ENCODE measurements around the gene SH2B2.
"Not testable (repeated sequence)": the region's sequence is repeated elsewhere in the genome, so short reads cannot be mapped to it uniquely, and the experiment has no call there.

Gene SH2B2

DNA sequence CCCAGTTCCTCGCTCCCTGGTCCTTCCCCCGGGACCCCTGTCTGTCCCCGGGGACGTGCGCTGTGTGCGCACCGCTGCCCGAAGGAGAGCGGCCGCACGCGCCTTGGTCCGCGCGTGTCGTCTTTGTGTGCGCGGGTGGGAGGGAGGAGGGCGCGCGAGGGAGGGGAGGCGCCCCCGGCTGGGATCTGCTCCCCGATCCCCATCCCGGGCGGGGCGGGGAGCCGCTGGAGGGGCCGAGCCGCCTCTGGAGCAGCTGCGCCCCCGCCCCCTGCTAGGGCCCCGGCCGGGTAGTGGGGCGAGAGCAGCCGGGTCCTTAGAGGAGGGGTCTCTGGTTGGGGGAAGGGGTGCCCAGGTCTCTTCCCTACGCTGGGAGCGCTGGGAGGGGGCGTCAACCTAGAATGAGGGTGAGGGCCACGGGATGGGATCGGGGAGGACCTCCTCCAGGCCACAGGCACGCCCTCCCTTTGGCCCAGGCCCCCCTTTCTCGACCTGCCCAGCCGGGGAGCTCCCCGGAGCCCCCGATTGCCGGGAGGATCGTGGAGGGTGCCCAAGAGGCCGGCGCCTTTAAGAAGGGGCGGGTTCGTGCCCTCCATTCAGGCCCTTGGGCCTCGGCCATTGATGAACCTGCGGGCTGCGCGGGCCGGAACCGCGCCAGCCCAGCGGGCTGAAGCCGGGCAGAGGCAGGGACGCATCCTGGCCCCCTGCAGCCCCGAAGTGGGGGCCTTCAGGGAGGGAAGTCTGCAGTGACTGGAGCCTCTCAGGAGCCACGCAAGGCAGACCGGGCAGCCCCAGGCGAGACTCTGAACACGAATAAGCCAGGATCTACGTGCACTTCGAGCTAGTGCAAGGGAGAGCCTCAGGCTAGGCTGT lies 678 bp downstream of the SH2B2 start:
- DNase-seq, result no peak

DNA sequence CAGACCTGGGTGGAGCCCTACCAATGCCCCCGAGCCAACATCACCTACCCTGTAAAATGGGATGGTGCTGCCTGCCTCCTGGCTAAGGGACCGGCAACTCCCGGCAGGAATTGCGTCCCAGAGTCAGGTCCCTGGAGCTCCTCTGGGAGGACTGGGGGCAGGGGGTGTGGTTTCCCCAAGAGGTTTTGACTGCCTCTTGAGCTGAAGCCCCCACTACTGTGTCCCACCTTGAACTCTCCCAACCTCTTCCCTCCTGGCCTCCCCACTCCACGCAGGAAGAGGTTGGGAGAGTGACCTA lies 1.3 kb downstream of the SH2B2 start:
- DNase-seq, result no peak

DNA sequence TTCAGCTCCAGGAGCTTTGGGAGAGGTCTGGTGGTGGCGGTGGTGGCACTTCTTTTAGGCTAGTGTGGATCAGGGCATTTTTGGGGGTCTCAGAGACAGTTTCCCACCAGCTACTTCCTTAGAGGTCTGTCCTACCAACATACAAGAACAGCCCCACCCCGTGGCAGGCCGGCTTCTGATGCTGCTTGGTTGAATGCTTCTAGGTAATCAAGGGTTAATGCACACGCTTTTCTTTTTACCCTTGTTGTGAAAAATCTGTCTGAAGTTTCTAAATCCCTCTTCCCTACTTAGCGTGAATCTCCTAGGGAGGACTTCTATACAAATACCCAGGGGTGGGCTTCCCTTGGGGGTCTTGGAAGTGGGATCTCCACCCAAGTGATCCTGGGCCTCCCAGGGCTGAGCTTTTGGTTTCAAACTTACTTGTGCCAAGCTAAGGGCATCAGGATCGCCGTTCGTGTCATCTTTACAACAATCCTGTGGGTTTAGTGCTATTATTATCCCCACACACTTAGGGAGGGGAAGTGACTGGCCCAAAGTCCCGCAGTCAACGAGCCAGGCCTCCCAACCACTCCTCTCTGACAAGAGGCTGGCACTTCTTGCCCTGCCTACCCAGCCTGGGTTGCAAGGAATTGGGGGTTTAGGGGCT lies 1.7 kb downstream of the SH2B2 start:
- DNase-seq, result no peak

- no peak for DNase-seq
Observed at GRCh38 chr7:102289057-102289456, 2.4 kb downstream of the SH2B2 start.

GRCh38 chr7:102291056-102291915 lies 4.6 kb downstream of the SH2B2 start:
- DNase-seq, result no peak

- DNase-seq, result no peak
Observed at GRCh38 chr7:102291916-102292267, 5.2 kb downstream of the SH2B2 start.

- no peak for DNase-seq
Observed at GRCh38 chr7:102292813-102293798, 6.4 kb downstream of the SH2B2 start.

DNA sequence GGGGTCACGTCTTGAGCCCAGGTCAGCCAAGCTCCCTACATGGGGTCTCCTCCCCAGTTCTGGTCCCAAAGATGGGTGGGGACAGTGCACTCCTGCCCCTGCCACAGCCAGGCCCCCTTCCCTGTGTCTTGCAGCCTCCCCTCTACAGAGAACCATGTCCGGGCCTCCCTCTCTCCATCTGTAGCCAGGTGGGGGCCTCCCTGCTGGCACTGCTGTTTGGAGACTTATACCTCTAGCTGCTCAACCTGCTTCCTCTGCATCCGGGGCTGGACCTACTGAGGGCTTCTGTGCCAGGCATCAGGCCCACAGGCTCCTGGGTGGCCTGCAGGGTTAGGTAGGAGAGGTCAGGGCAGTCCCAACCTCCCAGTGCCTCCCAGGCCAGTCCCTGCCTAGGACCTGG lies 7.9 kb downstream of the SH2B2 start:
- DNase-seq, result no peak

DNA sequence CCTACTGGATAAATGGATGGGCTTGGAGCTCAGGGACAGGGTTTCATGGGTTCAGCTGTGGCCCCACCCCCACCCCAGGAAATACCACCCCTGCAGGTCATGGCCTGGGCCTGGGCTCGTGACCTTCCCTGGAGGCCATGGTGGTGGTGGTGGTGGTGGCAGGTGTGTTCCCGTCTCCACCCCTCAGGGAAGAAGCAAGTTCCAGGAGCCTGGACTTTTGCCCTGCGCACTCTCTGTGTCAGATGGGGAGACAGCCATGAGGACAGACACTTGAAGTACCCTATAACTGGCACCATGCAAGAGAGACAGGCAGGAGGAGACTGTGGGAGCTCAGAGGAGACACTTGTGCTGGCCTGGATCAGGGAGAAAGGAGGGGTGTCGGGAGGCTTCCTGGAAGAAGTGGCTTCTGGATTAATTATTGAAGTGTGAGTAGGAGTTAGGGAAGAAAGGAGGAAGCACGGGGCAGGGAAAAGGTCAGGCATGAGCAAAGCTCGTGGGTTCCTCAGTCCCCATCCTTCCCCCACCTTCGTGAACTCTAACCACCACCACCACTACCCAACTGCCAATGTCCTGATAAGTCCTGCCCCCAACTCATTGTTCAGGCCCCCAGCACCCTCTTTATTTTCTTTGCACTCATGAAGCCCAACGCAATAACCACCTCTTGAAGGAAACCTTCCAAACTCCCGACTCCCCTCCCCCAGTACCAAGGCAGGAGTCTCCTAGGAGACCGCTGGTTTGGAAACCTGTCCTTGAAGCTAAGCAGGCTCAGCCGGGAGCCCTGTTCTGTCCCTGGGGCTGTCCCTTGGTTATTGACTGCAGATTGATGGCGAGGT lies 8.9 kb downstream of the SH2B2 start:
- DNase-seq, result no peak

GRCh38 chr7:102296179-102296438 lies 9.4 kb downstream of the SH2B2 start:
- DNase-seq, result no peak

DNA sequence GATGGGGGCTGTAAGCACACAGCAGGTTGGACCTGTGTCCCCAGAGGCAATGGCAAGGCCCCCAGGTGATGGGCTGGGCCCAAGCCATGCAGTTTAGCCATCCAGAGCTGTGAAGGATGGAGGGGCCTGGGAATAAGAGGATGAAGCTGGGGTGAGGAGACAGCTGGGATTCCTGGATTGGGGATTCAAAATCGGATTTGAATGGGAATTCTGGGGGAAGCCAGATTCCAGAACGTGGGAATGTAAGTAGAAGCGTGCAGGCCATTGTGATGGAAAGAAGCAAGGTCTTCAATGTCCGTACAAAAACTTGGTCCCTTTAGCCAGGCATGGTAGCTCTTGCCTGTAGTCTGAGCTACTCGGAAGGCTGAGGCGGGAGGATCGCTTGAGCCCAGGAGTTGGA lies 9.8 kb downstream of the SH2B2 start:
- no peak for DNase-seq

DNA sequence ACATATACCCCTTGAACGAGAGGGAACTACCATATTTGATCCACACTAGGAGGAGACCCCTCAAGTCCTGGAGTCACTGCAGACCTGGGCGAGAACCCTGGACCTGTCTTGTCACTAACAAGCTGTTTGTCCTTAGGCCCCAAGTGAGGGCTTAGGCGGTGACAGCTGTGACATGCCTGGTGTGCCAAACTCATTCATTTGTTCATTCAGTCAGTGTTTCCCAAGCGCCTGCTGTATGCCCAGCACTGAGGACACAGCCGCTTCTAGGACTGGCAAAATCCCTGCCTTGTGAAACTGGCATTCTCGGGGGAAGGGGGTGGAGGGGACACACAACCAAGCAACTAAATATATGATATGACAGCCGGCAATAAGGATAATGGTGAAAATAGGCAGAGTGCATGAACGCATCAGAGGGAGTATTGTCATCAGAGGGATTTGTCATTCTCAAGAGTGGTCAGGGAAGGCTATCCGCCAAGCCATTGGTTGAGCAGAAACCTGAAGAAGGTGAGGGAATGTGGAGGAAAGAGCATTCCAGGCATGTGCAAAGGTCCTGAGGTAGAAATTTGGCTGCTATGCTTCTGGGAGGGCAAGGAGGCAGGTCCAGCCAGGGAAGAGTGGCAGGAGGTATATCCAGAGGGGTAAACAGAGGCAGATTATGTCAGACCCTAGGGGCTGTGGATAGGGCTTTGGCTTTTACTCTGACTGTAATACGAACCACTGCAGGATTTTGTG lies 11.0 kb downstream of the SH2B2 start:
- no peak for DNase-seq

DNA sequence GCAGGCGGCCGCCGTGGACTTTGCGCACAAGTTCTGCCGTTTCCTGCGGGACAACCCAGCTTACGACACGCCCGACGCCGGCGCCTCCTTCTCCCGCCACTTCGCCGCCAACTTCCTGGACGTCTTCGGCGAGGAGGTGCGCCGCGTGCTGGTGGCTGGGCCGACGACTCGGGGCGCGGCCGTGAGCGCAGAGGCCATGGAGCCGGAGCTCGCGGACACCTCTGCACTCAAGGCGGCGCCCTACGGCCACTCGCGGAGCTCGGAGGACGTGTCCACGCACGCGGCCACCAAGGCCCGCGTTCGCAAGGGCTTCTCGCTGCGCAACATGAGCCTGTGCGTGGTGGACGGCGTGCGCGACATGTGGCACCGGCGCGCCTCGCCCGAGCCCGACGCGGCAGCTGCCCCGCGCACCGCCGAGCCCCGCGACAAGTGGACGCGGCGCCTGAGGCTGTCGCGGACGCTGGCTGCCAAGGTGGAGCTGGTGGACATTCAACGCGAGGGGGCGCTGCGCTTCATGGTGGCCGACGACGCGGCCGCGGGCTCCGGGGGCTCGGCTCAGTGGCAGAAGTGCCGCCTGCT lies 14.1 kb downstream of the SH2B2 start:
- DNase-seq, result no peak

DNA sequence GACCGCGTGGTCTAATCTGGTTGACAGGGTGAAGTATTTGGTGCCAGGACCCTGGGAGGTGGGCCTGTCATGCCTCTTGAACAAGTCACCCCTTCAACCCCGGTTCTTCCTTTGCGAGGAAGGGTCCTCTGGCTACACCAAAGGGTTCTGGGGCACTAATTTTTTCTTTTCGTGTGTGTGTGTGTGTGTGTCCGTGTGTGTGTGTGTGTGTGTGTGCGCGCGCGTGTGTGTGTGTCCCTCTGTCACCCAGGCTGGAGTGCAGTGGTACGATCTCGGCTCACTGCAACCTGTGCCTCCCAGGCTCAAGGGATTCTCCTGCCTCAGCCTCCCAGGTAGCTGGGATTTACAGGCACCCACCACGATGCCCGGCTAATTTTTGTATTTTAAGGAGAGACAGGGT lies 14.7 kb downstream of the SH2B2 start:
- DNase-seq, result not testable (repeated sequence)

DNA sequence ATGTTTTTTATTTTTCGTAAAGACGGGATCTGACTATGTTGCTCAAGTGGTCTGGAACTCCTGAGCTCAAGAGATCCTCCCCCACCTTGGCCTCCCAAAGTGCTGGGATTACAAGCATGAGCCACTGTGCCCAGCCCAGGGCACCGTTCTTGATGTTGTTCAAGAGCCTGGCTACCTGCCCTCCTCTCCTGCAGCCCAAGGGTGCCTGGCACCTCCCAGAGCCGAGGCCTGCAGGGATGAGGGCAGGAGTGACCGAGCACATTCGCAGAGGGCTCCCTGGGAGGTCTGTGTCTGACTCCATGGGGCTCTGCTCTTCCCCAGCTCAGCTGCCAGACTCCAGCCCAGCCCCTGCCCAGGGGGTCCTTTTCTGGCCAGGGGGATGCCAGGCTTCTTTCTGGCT lies 15.4 kb downstream of the SH2B2 start:
- DNase-seq, result no peak

DNA sequence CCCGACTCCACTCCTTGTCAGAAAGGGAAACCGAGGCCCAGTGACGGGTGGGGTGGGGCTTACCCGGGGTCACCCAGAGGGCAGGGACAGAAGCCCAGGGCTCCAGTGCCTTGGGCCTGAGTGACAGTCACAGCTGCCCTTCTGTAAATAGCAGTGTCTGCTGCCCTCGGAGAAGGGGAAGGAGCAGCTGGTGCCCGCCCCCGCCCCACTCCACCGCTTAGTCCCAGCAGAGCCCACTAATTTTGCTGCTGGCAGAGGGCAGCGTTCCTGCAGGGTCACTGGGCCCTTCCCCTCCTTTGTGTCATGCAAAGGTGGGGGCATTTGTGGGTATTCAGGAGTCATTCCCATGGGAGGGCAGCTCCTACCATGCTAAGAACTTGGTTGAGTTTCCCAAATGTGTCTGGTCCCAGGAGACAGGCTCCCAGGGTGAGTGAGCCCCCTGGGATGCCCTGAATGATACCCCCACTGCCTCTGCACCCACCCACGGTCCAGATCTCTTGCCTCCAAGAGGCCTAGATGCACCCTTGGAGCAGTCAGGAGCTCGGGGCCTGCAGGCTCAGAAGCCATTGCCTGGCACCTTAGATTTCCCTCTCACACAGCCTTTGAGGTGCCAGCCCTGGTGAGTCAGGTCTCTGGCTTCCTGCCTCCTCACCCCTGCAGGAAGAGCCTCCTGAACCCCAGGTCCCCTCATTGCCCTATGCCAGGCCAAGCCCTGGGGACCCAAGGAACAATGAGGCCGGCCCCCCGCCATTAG lies 17.2 kb downstream of the SH2B2 start:
- DNase-seq, result no peak

- no peak for DNase-seq
Observed at GRCh38 chr7:102304668-102305067, 18.0 kb downstream of the SH2B2 start.

DNA sequence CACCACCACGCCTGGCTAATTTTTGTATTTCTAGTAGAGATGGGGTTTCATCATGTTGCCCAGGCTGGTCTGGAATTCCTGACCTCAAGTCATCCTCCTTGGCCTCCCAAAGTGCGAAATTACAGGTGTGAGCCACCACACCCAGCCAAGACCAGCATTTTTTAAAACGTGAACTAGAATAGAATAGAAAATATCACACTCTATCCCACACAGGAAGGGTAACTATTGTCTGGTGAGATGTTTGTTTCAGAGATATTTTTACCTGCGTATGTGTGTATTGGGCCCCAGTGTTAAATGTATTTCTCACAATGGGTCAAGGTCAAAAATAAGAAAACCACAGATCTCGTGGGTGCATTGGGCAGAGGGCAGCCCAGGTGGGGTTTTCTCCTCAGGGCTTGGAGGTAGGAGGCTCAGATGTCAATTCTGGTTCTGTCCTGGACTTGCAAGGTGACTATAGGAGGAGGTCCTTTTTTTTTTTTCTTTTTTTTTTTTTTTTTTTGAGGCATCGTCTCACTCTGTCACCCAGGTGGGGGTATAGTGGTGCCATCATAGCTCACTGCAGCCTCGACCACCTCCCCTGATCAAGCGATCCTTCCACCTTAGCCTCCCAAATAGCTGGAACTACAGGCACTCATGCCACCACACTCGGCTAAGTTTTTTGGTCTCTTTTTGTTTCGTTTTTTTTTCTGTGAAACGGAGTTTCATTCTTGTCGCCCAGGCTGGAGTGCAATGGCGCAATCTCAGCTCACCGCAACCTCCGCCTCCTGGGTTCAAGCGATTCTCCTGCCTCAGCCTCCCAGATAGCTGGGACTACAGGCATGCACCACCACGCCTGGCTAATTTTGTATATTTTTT lies 19.0 kb downstream of the SH2B2 start:
- no peak for DNase-seq
